GM21381 (cell line): ENCODE results near the gene HSF5.

ENCODE experiments used
- ATAC-seq: cut with Tn5 transposase; IDR thresholded peaks from one replicate; pipeline ENCODE4 v1.9.1; 2021; ENCODE audit warnings: mild to moderate bottlenecking, moderate library complexity; ENCODE audit not compliant: unreplicated experiment

HSF5 gene

GRCh38 chr17:58371300-58371950 lies 116.8 kb downstream of the HSF5 start:
- no peak for ATAC-seq

- no peak for ATAC-seq
Observed at GRCh38 chr17:58370716-58371115, 117.5 kb downstream of the HSF5 start.

GRCh38 chr17:58370309-58370708 lies 117.9 kb downstream of the HSF5 start:
- no peak for ATAC-seq
